HL-60/S4 (cell line): Measurements from ENCODE around the gene ACSF3.

ENCODE experiments used
- in situ Hi-C: fragments of 300-500 bp; cut with MboI; formaldehyde crosslinking; loops from 2 replicates; pipeline ENCODE4 v1.14.3; 2022; ENCODE audit warnings: low sequenced_read_pairs

ACSF3 gene

GRCh38 chr16:89171216-89172170 lies 77.8 kb downstream of the ACSF3 start, which contains the start of gene CDH15:
CDH15 (plus strand) TSS chr16:89171748; CDS start chr16:89171832, 84 bp downstream.
- in situ Hi-C loops, result loop anchor here (25.0 kb wide), 1 partner anchor 234 kb away; no protein-coding TSS in a partner anchor

- in situ Hi-C loops, result loop anchor here (25.0 kb wide), 1 partner anchor 235 kb away; no protein-coding TSS in a partner anchor
These were observed 78.5 kb downstream of the ACSF3 start for GRCh38 chr16:89172171-89172527.

- in situ Hi-C loops, result loop anchor here (25.0 kb wide), 1 partner anchor 235 kb away; no protein-coding TSS in a partner anchor
These were observed 79.0 kb downstream of the ACSF3 start for GRCh38 chr16:89172528-89173173.

GRCh38 chr16:89173174-89173921 lies 79.7 kb downstream of the ACSF3 start:
- in situ Hi-C loops, result loop anchor here (25.0 kb wide), 1 partner anchor 236 kb away; no protein-coding TSS in a partner anchor

GRCh38 chr16:89174055-89174827 lies 80.6 kb downstream of the ACSF3 start:
- in situ Hi-C loops, result loop anchor here (25.0 kb wide), 1 partner anchor 237 kb away; no protein-coding TSS in a partner anchor

GRCh38 chr16:89174877-89175276 lies 81.2 kb downstream of the ACSF3 start:
- in situ Hi-C loops, result loop anchor here (25.0 kb wide), 1 partner anchor 238 kb away; no protein-coding TSS in a partner anchor

- in situ Hi-C loops, result no loop called here
These were observed 81.9 kb downstream of the ACSF3 start for GRCh38 chr16:89175280-89176146.

- in situ Hi-C loops, result no loop called here
These were observed 82.6 kb downstream of the ACSF3 start for GRCh38 chr16:89176147-89176690.

GRCh38 chr16:89176717-89177116 lies 83.1 kb downstream of the ACSF3 start:
- in situ Hi-C loops, result no loop called here

- in situ Hi-C loops, result no loop called here
These were observed 83.8 kb downstream of the ACSF3 start for GRCh38 chr16:89177501-89177900.

- in situ Hi-C loops, result no loop called here
These were observed 84.9 kb downstream of the ACSF3 start for GRCh38 chr16:89178453-89179147.

- in situ Hi-C loops, result no loop called here
These were observed 85.5 kb downstream of the ACSF3 start for GRCh38 chr16:89179148-89179484.

GRCh38 chr16:89179656-89180315 lies 86.1 kb downstream of the ACSF3 start:
- in situ Hi-C loops, result no loop called here

GRCh38 chr16:89183463-89183862 lies 89.8 kb downstream of the ACSF3 start:
- in situ Hi-C loops, result no loop called here

- in situ Hi-C loops, result no loop called here
These were observed 90.5 kb downstream of the ACSF3 start for GRCh38 chr16:89183975-89184676.

GRCh38 chr16:89184677-89184932 lies 91.0 kb downstream of the ACSF3 start:
- in situ Hi-C loops, result no loop called here

- in situ Hi-C loops, result no loop called here
These were observed 91.5 kb downstream of the ACSF3 start for GRCh38 chr16:89184933-89185794.
